AML-193 (cell line): ENCODE measurements around the gene ATXN3L.

ENCODE experiments used
- DNase-seq, 2 experiments: peaks; one replicate each; lab custom pipeline; 2025; lab: John Stamatoyannopoulos, UW

ATXN3L gene

DNA sequence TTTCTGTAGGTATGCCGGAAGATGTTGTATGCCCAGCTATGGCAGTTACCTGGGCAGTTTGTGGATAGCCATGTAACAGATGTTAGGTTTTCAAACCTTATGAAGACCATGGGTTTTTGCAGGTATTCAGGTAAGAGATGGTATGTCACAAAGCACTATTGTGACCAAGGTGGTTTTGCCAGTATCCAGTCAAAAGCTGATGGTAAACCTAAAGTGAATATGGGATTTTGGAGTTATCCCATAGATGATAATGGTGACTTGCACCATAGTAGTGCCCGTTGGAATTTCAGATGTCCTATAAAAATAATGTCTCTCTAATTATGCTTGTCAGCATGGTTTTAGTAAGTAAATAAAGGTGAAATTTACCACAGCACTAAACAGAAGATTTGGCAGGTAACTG lies at the start of gene ATXN3L:
Gene ATXN3L (minus strand): TSS at position 101 of the 400 bp plus-strand sequence. CDS start 119 bp downstream, outside the sequence.
- no peak for DNase-seq

DNA sequence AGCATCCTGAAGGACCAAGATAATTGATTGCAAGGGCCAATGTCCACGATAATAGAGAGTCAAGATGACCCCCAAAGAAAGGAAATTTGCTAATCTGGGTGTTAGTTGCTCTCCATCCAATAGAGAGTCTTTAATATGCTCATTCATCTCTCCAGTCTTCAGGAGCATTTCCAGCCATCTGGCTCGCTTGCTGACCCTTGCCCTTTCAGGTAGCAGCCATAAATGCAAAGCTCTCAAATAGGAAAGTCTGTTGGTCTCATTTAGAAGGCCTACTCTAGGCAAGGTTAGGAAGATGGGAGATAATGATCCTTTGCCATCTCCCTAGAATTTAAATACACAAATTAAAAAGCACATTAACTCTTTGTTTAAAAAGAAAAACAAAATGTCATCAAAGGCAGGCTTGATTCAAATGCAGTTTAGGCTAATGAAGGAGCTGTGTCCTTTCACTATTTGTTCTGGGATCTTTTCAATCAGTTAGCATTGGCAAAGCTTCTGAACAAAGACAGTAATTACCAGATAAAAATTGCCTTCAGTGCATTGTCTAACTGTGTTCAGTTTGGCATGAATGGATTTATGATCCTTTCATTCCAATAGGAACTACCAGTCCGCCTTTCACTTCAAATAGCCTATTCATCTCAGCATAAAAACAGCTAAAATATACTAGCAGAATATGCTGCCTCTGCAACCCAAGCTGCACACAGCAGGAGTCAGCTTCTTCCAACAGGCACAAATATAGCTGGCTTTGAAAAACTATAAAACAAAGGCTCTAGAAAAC lies 49.6 kb upstream of the ATXN3L start:
- no peak for DNase-seq

DNA sequence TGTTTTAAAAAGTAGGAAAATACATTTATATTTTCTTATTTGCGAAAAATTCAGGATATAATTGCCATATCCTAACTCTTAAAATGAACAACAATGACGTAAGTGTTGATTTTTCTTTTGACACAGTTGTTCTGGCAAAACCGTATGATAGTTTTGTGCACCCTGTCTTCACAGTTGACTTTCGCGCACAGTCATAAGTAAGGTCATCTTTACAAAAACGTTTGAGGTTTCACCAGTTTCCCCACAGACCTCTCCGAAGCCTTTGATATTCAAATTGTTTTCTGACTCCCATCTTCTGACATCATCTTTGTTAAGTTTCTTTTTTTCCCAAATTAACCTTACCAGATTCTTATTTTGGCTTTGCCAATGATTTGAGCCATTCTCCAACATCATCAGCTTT lies 48.1 kb upstream of the ATXN3L start:
- no peak for DNase-seq

DNA sequence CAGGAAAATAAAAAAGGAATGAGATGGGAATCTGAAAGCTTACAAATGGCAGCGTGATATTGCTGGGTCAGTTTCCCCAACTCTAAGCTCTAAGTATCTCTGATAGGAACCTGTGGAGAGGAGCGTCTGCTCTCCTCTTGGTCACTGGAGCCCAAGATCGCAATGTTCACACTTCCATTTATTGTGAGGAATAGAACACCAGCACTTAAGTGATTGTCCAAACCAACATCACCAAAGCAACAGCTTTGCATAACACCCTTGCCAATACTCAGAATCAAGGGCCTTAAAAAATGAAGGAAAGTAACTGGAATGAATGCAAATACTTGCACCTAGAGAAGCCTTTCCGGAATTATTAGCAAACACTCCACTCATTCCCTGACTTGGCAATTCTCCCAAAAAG lies 46.8 kb upstream of the ATXN3L start:
- no peak for DNase-seq

DNA sequence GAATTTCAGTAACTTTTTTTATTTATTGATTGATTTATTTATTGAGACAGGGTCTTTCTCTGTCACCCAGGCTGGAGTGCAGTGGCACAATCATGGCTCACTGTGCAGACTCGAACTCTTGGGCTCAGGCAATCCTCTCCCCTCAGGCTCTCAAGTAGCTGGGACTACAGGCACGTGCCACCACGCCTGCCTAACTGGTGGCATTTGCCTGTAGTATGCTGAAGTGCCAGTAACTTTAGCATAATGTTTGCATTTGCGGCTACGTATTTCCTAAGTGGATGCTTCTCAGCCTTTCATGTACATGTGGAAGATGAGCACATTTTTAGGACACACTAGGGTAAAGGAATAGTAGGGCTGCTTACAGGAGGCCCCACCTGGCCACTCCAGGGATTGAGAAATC lies 45.3 kb upstream of the ATXN3L start:
- no peak for DNase-seq

DNA sequence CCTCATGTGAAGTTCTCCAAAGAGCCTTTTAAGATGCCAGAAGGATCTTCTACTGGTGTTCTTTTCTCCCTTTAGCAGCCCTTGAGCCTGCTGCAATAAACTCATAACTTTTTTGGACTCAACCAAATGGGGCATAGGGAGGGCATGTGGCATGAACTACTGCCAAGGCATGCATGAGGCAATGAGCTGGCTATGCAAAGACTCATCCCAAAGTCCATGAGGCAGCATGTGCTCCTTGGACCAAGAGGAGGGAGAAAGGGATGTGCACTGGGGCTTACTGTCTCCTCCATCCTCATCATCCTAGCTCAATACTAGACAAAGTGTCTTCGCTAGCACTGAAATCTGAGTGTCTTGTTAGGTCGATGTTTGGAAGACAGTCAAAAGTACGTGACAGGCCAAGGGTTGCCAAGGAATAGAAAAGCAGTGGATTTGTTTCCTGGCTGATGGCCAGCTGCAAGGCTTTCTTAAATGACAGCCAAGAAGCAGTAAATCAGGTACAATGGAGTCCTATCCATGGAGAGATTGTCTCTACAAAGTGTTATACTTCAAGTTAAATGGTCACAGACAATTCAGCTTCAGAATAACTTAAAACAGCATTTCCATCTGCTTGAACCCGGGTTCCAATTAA lies 44.5 kb upstream of the ATXN3L start:
- DNase-seq = no peak

DNA sequence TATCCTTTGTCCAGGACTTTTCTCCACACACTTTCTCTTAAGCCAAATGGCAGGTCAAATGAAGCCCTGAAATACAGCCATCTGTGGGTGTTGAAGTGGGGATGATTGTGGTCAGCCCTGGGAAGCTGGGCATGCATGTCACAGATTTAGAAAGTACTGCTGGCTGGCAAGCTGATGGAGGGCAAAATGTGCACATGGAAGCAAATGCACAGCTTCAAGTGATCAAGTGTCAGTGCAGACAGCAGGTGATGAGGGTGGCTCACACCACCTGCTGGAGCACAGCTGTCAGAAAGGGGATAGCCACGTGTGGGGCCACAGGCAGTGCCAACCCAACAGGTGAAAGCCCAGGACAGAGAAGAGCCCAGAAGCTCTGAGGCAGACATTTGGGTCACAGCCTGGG lies 40.3 kb upstream of the ATXN3L start:
- DNase-seq = no peak

DNA sequence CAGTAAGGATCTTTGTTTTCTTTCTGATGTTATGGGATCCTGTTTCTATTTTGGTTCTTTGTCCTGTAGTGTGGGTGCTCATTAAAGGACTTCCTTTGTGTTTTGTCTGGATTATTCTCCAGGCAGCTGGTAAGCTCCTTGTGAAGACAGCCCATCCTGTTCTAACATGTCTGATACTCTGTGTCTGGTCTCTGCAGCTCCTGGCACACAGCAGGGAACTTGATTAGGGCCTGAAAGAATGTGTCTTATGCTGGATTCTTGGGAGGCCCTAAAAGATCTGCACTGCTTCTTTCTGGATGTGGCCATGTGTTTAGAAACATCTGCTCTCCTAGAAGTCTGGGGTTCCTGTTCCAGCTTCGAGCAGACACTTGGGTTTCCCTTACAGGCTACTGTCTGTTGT lies 38.1 kb upstream of the ATXN3L start:
- no peak for DNase-seq

DNA sequence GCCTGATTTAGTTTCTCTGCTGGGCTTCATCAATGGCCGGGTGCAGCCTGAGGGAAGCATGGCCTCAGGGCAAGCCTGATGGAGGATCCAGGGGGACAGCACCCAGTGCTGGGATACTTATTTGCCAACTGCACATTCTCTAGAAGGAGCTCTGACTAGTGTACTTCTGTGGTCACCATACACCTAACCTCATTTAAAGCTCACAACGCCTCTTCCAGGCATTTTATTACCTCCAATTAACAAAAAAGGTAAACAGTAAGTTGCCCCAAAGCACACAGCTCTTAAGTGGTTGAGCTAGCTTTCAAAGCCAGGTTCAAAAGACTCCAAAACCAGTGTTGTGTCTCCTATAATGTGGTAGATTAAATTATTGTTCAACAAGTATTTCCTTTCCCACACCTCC lies 26.8 kb upstream of the ATXN3L start:
- DNase-seq = no peak

DNA sequence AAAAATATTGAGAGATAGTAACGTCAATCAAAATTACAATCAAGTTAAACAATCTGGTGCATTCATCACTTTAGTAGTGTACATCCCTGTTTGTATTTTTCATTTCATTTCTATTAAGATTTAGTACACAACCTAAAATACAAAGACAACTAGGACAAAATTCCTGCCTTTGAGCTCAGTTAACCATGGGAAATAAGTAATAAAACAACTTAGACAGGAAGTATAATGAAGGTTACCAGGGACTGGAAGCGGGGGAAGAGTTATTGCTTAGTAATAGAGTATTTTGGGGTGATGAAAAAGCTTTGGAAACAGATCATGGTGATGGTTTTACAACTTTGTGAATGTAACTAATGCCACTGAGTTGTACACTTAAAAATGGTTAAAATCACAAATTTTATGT lies 25.6 kb upstream of the ATXN3L start:
- DNase-seq = no peak

DNA sequence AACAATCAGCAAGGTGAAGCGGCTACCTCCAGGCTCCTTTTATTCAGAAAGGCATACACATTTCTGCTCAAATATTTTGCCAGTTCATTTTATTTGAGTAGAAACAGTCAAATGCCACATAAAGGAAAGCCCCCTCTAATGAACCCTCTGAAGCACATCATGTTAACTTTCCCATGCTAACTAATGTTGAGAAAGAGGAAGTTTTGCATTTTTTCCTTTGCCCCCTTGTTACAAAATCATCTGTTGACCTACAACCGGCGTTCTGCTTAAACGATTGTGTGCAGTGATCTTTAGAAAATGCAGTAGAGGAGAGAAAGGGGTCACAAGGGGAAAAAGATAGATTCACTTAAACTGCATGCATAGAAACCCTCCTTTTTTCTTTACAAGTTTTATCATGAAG lies 25.2 kb upstream of the ATXN3L start:
- DNase-seq = no peak

DNA sequence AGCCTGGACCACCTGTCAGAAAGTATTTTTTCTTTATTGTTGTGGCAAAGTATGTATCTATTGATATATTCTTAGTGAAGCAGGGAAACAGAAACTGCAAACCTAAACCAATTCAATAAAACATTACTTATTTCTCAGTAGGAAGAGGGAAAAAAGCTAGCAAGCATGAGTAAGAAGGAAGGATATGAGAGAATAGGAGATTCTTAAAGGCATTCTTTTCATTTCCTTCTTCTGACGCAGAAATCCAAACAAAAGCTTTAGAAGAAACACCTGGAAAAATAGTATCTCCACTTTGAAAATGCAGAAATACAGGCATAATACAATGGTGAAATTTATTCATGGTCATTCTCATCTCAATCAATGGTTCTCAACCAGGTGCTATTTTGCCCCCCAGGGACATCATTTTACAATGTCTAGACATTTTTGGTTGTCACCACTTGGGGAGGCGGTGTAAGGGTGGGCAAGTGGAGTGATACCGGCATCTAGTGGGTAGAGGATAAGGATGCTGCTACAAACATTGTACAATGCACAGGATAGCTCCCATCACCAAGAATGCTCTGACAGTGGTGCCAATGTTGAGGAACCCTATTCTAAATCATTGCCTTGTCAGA lies 21.7 kb upstream of the ATXN3L start:
- DNase-seq = no peak

DNA sequence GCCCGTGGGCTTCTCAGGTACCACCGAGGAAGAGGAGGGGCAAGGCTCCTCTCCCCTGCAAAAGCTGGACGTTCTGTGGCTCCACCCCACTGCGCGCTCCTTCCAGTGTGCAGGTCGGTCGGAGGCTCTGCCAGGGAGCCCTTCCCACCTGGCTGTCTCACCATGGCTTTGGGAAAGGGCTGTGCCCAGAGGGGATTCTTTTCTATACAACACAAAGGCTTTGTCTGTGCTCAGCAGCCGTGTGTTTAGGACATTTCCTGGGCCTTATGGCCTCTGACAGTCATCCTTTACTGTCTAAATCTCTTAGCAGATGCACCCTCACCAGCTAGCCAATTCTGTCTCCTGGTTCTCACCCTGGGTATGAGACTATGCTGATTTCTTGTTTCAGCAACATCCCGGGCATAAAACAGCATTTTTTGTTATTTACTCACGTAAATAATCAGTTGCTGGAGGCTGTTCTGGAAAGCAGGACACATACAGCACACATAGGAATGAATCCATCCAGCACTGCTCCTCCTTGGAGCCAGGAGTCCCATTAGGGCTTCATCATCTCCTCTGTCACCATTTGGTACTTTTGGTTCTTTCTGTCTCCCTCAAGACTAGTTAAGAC lies 20.4 kb upstream of the ATXN3L start:
- no peak for DNase-seq

DNA sequence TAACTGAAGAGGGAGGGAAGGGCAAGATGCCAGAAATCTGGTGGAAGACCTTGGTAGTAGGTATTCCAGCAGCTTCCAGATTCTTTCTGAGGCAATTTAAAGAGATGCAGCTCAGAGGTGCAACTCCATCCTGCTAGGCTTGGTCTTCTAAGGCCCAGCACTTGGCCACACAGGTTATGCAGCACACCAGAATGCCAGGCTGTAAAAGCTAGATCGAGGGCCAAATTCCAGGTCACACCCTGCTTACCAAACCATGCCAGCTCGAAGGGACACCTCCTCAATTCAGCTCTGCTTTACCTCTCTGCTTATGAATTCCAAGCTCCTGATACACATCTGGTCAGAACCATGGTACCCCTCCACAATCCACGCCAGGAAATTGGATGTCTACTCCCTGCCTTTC lies 19.8 kb upstream of the ATXN3L start:
- DNase-seq = no peak

DNA sequence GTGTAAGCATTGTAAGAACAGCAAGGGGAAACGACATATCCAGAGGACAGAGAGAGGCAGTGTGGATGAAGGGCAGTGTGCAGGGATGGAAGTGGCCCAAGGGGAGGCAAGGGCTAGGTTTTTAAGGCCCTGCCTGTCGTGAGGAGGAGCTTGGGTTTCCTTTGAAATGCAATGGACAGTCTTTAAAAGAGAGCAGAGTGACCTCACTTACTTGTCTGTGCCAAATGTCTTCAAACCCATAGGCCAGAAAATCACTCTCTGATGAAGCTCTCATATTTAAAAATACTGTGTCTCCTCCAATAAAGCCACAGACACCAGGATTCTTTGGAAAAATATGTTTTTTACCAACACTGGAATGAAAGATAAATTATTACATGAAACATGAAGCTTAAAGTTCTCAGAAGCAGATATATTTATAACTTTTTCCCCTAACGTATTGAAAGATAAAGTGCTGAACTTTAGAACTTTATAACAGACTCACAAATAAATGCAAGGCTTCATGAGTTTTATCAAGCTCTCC lies 19.2 kb upstream of the ATXN3L start:
- no peak for DNase-seq

DNA sequence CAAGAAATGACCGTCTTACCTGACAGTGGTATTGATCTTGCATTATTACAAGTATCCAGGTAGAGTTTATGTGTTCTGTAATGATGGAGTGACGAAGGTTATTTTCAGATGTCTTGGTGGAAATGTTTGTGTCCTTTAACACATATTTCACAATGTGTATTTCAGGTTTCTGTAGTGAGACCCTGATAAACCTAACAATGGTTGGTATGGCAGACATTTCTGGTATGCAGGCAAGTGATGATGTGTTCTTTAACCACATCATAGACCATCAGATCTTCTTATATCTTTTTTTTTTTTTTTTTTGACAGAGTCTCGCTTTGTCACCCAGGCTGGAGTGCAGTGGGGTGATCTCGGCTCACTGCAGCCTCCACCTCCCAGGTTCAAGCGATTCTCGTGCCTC lies 14.6 kb upstream of the ATXN3L start:
- DNase-seq = no peak

DNA sequence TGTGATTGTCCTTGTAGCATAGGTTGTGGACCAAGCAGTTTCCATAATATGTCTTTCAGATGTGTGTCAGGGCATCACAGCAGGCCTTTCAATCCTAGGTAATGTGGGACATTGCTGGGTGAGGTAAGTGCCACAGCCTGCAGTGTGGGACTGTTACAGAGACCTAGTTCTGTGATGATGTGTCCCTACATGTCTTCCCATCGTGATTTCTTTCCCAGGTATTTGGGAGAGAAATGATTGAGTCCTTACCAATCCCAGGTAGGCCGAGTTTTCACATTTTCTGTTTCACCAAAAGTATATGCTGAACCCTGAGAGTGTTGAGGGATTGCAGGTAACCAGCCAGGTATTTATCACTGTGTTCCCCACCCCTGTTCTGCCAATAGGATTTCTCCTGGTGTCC lies 10.6 kb upstream of the ATXN3L start:
- no peak for DNase-seq

DNA sequence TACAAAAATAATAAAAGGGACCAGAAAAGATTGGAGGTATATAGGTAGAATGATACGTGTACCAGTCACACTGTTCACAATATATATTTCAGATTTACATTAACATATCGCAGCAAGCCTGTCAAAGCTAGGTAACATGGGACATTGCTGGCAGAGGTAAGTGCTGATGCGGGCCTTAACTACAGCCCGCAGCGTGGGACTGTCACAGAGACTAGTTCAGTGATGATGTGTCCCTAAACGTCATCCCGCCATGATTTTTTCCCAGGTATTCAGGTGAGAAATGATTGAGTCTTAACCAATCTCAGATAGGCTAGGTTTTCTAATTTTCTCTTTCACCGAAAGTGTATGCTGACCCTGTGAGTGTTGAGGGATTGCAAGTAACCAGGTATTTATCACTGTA lies 7.8 kb upstream of the ATXN3L start:
- DNase-seq = no peak

DNA sequence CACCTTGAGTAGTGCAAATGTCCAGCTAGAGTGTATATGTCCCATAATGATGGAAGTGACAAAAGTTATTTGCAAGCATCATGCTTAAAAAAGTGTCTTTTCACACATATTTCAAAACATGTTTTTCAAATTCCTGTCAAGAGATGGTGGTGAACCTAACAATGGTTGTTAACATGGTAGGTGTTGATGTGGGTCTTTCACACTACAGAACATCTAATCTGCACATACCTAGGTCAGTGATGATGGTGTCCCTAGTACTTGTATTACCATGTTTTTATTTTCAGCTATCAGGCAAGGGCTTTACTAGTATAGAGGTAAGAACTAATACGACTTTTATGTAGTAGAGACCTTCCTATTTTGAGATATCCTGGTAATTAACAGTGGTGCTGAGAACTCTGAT lies 3.4 kb upstream of the ATXN3L start:
- no peak for DNase-seq

DNA sequence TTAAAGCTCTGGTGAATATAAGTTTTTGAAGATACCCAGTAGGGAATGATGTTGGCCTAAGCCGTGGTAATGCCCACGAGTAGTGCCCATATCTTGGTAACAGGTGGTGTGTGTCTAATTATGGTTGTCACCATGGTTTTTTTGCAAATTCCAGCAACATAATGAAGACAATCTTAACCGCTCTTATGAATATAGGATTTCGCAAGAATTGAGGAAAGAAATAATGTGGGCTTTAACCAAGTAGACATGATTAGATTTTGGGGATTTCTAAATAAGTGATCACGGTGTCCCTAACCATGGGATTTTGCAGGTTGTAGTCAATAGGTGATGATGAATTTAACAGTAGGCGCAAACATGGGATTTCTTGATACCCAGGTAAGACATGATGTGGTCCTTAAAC lies 2.5 kb downstream of the ATXN3L start:
- no peak for DNase-seq

DNA sequence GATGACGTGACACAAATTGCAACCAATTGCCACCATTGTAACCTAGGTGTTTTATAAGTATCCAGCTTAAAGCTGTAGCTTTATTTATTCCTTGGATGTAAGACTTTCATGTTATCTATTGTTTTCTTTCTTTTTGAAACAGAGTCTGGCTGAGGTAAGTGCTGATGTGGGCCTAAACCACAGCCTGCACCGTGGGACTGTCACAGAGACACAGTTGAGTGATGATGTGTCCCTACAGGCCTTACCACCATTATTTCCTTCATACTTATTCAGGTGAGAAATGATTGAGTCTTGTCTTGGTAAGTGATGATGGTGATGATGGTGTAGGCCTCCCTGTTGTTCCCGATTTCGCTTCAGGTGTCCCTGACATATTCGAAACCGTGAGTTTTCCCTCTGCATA lies 8.3 kb downstream of the ATXN3L start:
- no peak for DNase-seq

DNA sequence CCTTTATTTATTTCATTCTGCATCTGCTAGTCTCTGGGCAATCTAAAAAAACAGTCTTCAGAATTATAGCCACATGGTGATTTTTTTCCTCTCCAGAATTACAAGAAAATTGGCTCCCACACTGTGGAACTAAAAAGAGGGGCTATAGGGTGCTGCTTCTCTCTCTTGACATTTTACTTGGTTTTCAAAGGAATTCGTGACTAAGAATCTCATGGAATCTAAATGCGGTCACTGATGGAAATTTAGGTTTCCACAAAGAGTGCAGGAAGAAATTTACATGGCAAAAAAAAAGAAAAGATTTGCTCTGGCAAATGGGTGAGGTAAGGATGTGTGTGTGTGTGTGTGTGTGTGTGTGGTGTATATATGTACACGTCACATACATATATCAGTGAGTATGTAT lies 10.2 kb downstream of the ATXN3L start:
- no peak for DNase-seq

DNA sequence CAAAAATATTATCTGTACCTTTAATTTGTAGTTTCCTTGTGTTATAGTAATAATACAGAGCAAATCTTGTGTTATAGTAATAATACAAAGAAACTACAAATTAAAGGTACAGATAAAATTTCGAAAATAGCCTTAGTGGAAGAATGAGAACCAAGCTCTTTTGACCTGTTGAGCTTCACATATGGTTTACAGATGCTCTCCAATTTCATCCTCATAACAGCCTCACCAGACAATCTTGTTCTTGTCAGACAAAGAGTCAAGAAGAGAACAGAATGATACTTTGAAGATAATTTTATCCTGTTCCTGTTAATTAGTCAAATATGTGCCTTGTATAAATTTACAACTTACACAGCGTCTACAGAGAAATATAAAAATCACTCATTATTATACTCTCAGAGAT lies 12.8 kb downstream of the ATXN3L start:
- DNase-seq = no peak
